HG02852 (cell line): ENCODE results near the gene ZFR.
"Not testable (repeated sequence)": the region's sequence is repeated elsewhere in the genome, so short reads cannot be mapped to it uniquely, and the experiment has no call there.

Experiments used
- ATAC-seq: cut with Tn5 transposase; IDR thresholded peaks from one replicate; pipeline ENCODE4 v1.9.1; 2021; ENCODE audit warnings: mild to moderate bottlenecking, moderate library complexity; ENCODE audit not compliant: unreplicated experiment

Gene ZFR

DNA sequence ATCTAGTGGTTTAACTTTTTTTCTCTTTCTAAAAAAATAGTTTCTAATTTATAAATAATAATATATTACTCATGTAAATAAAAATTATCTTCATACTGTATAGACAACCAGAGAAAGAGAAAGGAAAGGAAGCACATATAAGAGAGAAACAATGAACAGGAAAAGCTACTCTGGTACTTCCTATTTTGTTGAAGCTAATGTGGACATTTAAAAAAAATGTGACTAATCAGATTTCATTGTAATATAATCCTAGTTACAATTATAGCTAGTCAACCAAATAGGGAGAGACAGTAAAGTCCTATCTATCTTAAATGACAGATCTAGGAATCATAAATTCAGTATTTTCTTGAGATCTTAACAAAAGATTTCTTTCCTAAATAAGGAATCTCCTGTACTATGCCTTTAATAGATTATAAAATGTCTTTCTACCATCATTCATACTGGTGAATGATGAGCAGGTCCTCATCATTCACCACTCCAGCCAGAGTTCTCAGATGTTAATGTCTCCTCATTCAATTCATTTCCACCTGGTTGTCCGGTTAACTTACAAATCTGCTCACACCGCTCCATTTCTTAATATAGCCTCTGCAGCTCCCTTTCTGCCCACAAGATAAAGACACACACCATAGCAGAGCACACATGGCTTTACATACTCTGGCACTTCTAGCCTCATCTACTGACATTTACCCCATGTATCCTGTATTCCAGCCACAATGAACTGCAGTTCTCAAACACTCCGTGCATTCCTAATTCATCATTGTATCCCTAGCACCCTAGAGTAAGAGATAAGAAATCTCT is 30.9 kb downstream of the ZFR start:
- ATAC-seq, result no peak

DNA sequence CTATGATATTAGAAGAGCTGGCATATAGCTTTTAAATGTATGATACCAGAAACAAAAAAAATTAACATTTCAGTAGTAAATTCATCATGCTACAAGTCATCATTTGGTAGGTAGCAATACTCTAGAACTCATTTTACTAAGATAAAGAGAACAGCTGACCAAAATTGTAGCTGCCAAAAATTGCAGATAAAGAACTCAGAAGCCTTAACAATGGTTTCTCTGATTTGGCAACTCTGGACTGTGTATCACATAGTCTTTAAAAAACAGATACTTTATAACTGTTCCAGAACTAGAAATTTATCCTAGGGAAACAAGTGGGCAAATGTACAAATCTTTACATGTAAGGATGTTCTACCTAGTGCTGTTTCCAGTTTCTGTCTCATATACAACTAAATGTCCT is 33.9 kb downstream of the ZFR start:
- no peak for ATAC-seq

DNA sequence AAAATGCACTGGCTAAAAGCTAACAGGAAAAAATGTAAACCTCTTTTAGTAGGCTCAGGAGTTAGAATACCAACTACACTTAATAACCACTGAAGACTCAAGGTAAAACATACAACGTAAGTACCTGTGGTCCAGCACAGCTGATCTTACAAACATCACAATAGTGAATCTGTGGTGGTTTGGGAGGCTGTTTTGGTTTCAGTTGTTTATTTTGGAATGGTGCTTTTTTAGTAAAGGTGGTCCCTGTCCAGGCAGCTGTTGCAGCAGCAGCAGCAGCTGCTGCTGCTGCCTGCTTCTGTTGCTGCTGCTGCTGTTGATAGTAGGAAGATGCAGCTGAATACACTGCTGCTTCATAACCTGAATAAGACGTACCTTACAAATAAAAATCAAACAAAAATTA is 37.9 kb downstream of the ZFR start:
- ATAC-seq, result peak; percentile 82

- ATAC-seq, result no peak
These were observed 39.0 kb downstream of the ZFR start for GRCh38 chr5:32405507-32405906.

GRCh38 chr5:32403760-32404159 is 40.8 kb downstream of the ZFR start:
- no peak for ATAC-seq

DNA sequence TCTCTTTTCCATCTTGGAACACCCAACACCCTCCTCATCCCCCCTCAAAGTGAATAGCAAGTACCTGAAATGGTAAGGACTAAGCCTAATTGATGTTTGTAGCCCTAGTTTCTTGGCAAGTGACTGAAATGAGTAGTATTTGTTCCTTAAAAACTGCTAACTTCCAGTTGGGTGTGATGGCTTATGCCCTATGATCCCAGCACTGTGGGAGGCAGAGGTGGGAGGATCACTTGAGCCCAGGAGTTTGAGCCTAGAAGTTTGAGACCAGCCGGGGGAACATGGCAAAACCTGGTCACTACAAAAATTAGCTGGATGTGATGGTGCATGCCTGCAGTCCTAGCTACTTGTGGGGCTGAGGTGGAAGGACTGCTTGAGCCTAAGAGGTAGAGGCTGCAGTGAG is 44.1 kb downstream of the ZFR start:
- no peak for ATAC-seq

- not testable (repeated sequence) for ATAC-seq
These were observed 45.8 kb downstream of the ZFR start for GRCh38 chr5:32398754-32399153.

GRCh38 chr5:32394981-32395380 is 49.6 kb downstream of the ZFR start:
- ATAC-seq, result no peak

- ATAC-seq, result no peak
These were observed 52.5 kb downstream of the ZFR start for GRCh38 chr5:32392039-32392438.

DNA sequence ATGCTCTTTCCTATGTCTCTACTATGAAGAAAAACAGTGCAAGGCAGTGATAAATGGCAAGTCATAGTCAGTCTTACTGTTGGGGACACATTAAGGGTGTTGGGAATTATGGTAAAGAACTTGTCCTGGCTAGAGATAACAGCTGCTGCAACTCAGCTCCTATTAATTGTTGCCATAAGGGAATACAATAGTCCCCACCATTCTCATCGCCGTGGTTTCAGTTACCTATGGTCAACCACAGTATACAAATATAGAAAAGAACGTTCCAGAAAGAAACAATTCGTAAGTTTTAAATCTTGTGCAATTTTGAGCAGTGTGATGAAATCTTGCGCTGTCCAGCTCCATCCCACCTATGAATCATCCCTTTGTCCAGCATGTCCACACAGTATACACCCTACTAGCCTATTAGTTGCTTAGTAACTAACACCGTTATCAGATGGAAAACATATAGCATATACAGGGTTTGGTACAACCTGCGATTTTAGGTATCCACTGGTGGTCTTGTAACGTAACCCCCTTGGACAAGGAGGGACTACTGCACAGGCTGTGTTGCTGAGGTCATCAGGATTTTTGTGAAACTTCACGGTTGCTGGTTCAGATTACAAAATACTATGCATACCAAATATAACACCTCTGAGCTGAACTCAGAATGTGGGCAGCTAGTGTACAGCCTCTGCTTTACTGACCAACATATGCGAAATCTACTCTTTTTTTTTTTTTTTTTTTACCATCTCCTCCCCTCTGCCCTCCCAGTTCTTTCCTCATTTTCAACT is 53.5 kb downstream of the ZFR start:
- no peak for ATAC-seq

- ATAC-seq, result no peak
These were observed 56.0 kb downstream of the ZFR start for GRCh38 chr5:32388432-32389129.

GRCh38 chr5:32387841-32388240 is 56.7 kb downstream of the ZFR start:
- no peak for ATAC-seq

DNA sequence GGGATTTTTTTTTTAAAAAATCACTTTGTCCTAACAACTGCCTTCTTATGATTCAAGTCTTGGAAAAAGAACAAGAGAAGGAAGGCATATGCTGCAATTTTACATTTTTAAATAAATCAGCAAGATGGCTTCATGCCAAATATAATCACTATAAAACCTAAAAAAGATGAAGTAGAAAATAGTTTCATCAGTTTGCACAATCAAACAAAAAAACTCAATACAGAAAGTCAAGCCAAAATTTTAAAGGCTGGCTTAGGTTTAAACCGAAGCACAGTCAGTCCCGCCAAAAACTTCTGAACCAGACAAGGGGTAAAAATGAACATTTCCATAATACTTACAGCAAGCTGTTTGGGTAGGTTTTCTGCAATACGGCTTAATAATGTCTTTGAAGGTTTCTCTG is 57.3 kb downstream of the ZFR start:
- ATAC-seq, result no peak

- no peak for ATAC-seq
These were observed 59.9 kb downstream of the ZFR start for GRCh38 chr5:32384621-32385020.

DNA sequence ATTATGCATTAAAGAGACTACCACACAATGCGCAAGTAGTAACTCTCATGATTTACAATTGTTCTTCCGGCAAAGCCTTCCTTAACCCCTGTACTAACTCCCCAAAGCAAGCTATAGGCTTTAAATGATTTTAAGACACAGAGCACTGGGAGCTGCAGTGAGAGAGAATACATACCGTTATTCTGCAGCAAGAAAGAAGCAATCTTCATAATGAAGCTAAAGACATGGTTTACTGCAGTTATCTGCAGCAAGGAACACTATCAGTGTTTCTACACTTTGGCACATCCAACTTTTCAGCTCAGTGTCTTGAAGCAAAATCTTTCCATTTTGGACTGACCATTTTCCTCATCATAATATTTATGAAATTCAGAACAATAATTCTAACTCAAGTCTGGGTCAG is 61.0 kb downstream of the ZFR start:
- no peak for ATAC-seq

DNA sequence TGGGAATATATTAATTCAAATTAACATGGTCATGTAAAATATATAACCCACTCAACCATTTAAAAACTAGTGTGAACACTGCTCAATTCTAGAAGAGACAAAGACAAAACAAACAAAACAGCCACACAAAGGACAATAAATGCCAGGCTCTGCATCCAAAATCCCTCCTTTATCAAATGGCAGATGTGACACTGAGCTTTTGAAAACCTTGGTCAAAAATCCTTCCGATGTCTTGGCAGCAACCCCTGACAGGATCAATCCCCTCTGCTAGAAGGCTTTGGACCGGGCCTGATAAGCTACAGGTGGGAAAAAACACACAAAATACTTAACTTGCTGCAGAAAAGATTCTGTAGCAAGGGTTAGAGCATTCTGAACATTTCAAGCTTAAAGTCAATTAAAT is 61.5 kb downstream of the ZFR start:
- no peak for ATAC-seq

GRCh38 chr5:32379421-32379820 is 65.1 kb downstream of the ZFR start:
- ATAC-seq, result no peak

DNA sequence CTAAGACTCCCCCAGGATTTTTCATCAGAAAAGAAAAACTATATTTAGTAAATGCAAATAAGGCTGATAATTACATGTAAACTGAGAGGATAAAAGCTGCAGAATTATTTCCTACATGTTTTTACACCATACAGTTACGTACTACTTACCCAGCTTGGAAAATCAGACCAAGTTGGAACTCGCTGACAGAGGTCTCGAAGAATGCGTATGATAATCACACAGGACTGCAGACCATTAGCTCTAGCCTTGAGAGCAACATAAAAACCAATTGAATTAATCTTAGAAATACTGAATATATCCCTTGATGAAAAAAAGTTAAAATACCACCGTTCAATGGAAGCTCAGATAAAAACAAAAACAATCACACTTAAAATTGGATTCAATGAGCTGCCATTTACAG is 65.6 kb downstream of the ZFR start:
- no peak for ATAC-seq

GRCh38 chr5:32369542-32370155 is 74.9 kb downstream of the ZFR start:
- no peak for ATAC-seq

DNA sequence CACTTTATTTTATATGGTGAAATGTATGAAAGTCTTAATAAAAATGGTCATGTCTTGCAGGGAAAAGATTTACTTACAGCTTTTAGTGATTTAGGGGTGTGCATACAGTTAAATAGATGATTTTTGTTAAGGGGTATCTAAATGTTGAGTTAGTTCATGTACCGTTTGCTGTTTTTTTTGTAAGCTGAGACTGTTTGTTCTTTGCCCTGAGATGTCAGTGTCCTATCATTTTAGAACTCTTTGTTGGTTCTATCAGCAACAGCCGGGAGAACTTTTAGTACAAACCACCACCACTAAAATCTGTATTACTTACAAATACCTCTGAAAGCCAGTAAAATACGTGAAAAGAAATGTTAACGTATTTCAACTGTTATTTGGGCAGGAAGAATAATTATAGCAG is 75.5 kb downstream of the ZFR start:
- no peak for ATAC-seq

GRCh38 chr5:32367271-32367670 is 77.3 kb downstream of the ZFR start:
- ATAC-seq, result not testable (repeated sequence)
